H1 (cell line): ENCODE data around the gene PLCB2.

Experiments used
- CBX5 ChIP-seq: fragments of 300-800, 300-1000 bp; sonication (generic); IDR thresholded peaks from 2 replicates; pipeline ENCODE4 v1.7.1; 2016; ENCODE audit warnings: antibody characterized with exemption, low read length, low read depth
- CEBPB ChIP-seq: IDR thresholded peaks from 2 replicates; pipeline ENCODE4 v1.6.1; 2012; ENCODE audit warnings: low read depth, low read length
- CHD2 ChIP-seq: IDR thresholded peaks from 2 replicates; pipeline ENCODE4 v1.6.1; 2012; ENCODE audit warnings: low read length, improper control_type of control experiment
- CREB1 ChIP-seq: IDR thresholded peaks from 2 replicates; pipeline ENCODE4 v1.6.1; 2012; ENCODE audit warnings: inconsistent platforms
- EZH2 ChIP-seq: fragments of 200-600 bp; sonication (generic); IDR thresholded peaks from 2 replicates; pipeline ENCODE4 v1.7.1; 2012; ENCODE audit warnings: low read depth, mild to moderate bottlenecking, moderate library complexity, low read length, inconsistent platforms; ENCODE audit not compliant: severe bottlenecking
- MAFK ChIP-seq: IDR thresholded peaks from 2 replicates; pipeline ENCODE4 v1.6.1; 2012; ENCODE audit warnings: low read depth, mild to moderate bottlenecking, improper control_type of control experiment, low read length
- POLR2A ChIP-seq, 2 experiments: IDR thresholded peaks; 1 replicate in 1 of 2; 2 replicates in 1 of 2; pipeline ENCODE4 v1.6.1; 2011; ENCODE audit warnings: low read depth in 2 of 2, low read length in 2 of 2, mild to moderate bottlenecking in 2 of 2; ENCODE audit errors: control extremely low read depth in 1 of 2
- POU5F1 ChIP-seq: IDR thresholded peaks from 2 replicates; pipeline ENCODE4 v1.6.1; 2011; ENCODE audit warnings: low read depth, mild to moderate bottlenecking, low read length, moderate library complexity
- SP1 ChIP-seq: IDR thresholded peaks from 2 replicates; pipeline ENCODE4 v1.6.1; 2011; ENCODE audit warnings: low read depth, low read length
- ZNF274 ChIP-seq: IDR thresholded peaks from 2 replicates; pipeline ENCODE4 v1.7.0; 2012; ENCODE audit warnings: low read length, borderline replicate concordance; ENCODE audit errors: extremely low read depth
- TF ChIP-seq, protein P1 (sequence below), 3 experiments: IDR thresholded peaks; 1 replicate in 2 of 3; 2 replicates in 1 of 3; pipeline versions ENCODE4 v1.5.1 to v1.6.1; 2011; ENCODE audit warnings: low read length in 3 of 3, mild to moderate bottlenecking in 3 of 3, inconsistent platforms in 2 of 3, low read depth in 1 of 3, moderate library complexity in 1 of 3; ENCODE audit not compliant: insufficient read depth in 1 of 3; ENCODE audit errors: control extremely low read depth in 1 of 3
- TF ChIP-seq, protein P2 (sequence below): IDR thresholded peaks from 2 replicates; pipeline ENCODE4 v1.6.1; 2011; ENCODE audit warnings: low read length, improper control_type of control experiment

DNA sequence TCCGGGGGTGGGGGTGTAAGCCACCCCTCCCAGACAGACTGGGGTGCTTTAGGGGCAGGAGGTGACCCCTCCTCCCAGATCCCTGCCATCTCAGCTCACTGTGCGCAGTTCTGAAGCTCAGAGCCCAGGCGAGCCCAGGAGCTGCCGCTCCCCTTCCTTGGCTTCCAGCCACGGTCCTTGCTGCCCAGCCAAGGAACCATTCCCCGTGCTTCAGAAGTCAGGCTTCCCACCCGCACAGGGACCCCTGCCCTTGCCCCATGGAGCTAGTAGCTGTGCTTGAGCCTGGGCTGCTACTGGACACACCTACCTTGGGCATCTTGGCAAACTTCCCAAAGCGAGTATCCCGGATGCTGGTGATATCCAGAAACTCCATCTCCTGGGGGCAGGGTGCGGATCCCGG is 4.8 kb downstream of the PLCB2 start:
- TF ChIP-seq CEBPB = no peak
- TF ChIP-seq, protein P1, sequence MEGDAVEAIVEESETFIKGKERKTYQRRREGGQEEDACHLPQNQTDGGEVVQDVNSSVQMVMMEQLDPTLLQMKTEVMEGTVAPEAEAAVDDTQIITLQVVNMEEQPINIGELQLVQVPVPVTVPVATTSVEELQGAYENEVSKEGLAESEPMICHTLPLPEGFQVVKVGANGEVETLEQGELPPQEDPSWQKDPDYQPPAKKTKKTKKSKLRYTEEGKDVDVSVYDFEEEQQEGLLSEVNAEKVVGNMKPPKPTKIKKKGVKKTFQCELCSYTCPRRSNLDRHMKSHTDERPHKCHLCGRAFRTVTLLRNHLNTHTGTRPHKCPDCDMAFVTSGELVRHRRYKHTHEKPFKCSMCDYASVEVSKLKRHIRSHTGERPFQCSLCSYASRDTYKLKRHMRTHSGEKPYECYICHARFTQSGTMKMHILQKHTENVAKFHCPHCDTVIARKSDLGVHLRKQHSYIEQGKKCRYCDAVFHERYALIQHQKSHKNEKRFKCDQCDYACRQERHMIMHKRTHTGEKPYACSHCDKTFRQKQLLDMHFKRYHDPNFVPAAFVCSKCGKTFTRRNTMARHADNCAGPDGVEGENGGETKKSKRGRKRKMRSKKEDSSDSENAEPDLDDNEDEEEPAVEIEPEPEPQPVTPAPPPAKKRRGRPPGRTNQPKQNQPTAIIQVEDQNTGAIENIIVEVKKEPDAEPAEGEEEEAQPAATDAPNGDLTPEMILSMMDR (IDR thresholded peaks at IDR 0.05; ENCODE audit: control extremely low read depth in 1 of 3, insufficient read depth in 1 of 3, low read depth in 1 of 3, low read length in 3 of 3) = no peak
- TF ChIP-seq SP1 = no peak
- TF ChIP-seq POLR2A (IDR thresholded peaks at IDR 0.05; ENCODE audit: control extremely low read depth in 1 of 2, low read depth in 2 of 2, low read length in 2 of 2) = no peak
- no peak for TF ChIP-seq CREB1
- TF ChIP-seq MAFK = no peak
- no peak for TF ChIP-seq EZH2
- TF ChIP-seq, protein P2, sequence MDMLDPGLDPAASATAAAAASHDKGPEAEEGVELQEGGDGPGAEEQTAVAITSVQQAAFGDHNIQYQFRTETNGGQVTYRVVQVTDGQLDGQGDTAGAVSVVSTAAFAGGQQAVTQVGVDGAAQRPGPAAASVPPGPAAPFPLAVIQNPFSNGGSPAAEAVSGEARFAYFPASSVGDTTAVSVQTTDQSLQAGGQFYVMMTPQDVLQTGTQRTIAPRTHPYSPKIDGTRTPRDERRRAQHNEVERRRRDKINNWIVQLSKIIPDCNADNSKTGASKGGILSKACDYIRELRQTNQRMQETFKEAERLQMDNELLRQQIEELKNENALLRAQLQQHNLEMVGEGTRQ = no peak
- no peak for TF ChIP-seq CBX5
- TF ChIP-seq CHD2 = no peak
- TF ChIP-seq POU5F1 = no peak
- TF ChIP-seq ZNF274 = no peak
